HepG2 (cell line): Measurements from ENCODE around the gene MRPL38. TPM values are rescaled to one million over a fixed set of nuclear protein-coding genes. Genes with fewer than 3 reads are reported as not detected.
A peak's percentile ranks its signal among the peaks of the same experiment; 100 is the strongest.

ENCODE experiments used
- AKAP8 ChIP-seq: sonication (generic); formaldehyde crosslinking; IDR thresholded peaks from 2 replicates; pipeline ENCODE4 v1.5.1; 2020; ENCODE audit warnings: mild to moderate bottlenecking, missing genetic modification reagents
- GATAD2A ChIP-seq: IDR thresholded peaks from 2 replicates; pipeline ENCODE4 v1.6.1; 2016
- GLI4 ChIP-seq: sonication (generic); formaldehyde crosslinking; IDR thresholded peaks from 2 replicates; pipeline ENCODE4 v1.5.1; 2020; ENCODE audit warnings: missing genetic modification reagents, mild to moderate bottlenecking, moderate library complexity, borderline replicate concordance
- MBD4 ChIP-seq: IDR thresholded peaks from 2 replicates; pipeline ENCODE4 v1.6.1; 2012; ENCODE audit warnings: low read length, inconsistent platforms, borderline replicate concordance
- PPARG ChIP-seq: conservative IDR thresholded peaks from 2 replicates; pipeline ENCODE4 v1.6.1; 2016; ENCODE audit warnings: missing biosample characterization, missing genetic modification reagents
- PTBP1 ChIP-seq: fragments of 200-400 bp; formaldehyde crosslinking; IDR thresholded peaks from 2 replicates; pipeline ENCODE4 v1.6.1; 2018; ENCODE audit warnings: low read length, low read depth; ENCODE audit not compliant: poor library complexity, severe bottlenecking
- RAD51 ChIP-seq: fragments of 450-650 bp; IDR thresholded peaks from 2 replicates; pipeline ENCODE4 v1.6.1; 2016; ENCODE audit warnings: borderline replicate concordance
- TBX3 ChIP-seq: fragments of 450-650 bp; IDR thresholded peaks from 2 replicates; pipeline ENCODE4 v1.6.1; 2017; ENCODE audit warnings: antibody characterized with exemption, mild to moderate bottlenecking, inconsistent platforms, borderline replicate concordance
- TCF12 ChIP-seq, 2 experiments: fragments of 450-650 bp in 1 of 2; sonication (generic) in 1 of 2; formaldehyde crosslinking in 1 of 2; IDR thresholded peaks; 2 replicates each; pipeline versions ENCODE4 v1.6.1 to v1.8.0; 2017 to 2022; ENCODE audit warnings: antibody characterized with exemption in 1 of 2, mild to moderate bottlenecking in 1 of 2, missing genetic modification reagents in 1 of 2, moderate library complexity in 1 of 2
- TGIF2 ChIP-seq: IDR thresholded peaks from 2 replicates; pipeline ENCODE4 v1.6.1; 2016; ENCODE audit warnings: control low read depth, missing compliant biosample characterization
- ZNF207 ChIP-seq: fragments of 450-650 bp; IDR thresholded peaks from 2 replicates; pipeline ENCODE4 v1.6.1; 2016; ENCODE audit warnings: antibody characterized with exemption, borderline replicate concordance
- ZNF333 ChIP-seq: sonication (generic); formaldehyde crosslinking; IDR thresholded peaks from 2 replicates; pipeline ENCODE4 v1.4.0; 2020; ENCODE audit warnings: mild to moderate bottlenecking, missing genetic modification reagents, borderline replicate concordance
- ZNF432 ChIP-seq: sonication (generic); formaldehyde crosslinking; IDR thresholded peaks from 2 replicates; pipeline ENCODE4 v1.5.0; 2020; ENCODE audit warnings: missing genetic modification reagents, mild to moderate bottlenecking, borderline replicate concordance
- ZNF484 ChIP-seq: sonication (generic); formaldehyde crosslinking; IDR thresholded peaks from 2 replicates; pipeline ENCODE4 v1.5.1; 2020; ENCODE audit warnings: mild to moderate bottlenecking, low read depth, missing genetic modification reagents, borderline replicate concordance
- ZNF496 ChIP-seq: sonication (generic); formaldehyde crosslinking; IDR thresholded peaks from 2 replicates; pipeline ENCODE4 v1.8.1; 2023; ENCODE audit warnings: mild to moderate bottlenecking, moderate library complexity, missing genetic modification reagents; ENCODE audit not compliant: insufficient replicate concordance
- polyA plus RNA-seq, 8 experiments: library from polyadenylated mRNA; depleted of rRNA in 3 of 8; stranded (reverse) in 7 of 8; unstranded in 1 of 8; fragments of >200 nt; fragmentation: Illumina TruSeq in 4 of 8; extraction: Trizol in 4 of 8; gene quantifications; 2 replicates each; pipeline versions ENCODE4 v1.2.1 to v1.2.3, GENCODE V29; 2011 to 2016; ENCODE audit warnings: low read depth in 4 of 8, missing spikeins in 1 of 8, mixed read lengths in 1 of 8; ENCODE audit not compliant: insufficient read depth in 1 of 8
- total RNA-seq, 5 experiments: library from RNA; depleted of rRNA; stranded (reverse); fragments of >200 nt; fragmentation: Illumina TruSeq; extraction: Trizol; gene quantifications; 2 replicates each; pipeline ENCODE4 v1.2.3, GENCODE V29; 2016; ENCODE audit warnings: low read depth in 1 of 5
- TF ChIP-seq, protein P1 (sequence below): sonication (generic); formaldehyde crosslinking; IDR thresholded peaks from 2 replicates; pipeline ENCODE4 v1.5.1; 2020; ENCODE audit warnings: mild to moderate bottlenecking, missing genetic modification reagents, moderate library complexity
- TF ChIP-seq, protein P2 (sequence below): sonication (generic); formaldehyde crosslinking; IDR thresholded peaks from 2 replicates; pipeline ENCODE4 v1.4.0; 2020; ENCODE audit warnings: missing genetic modification reagents, mild to moderate bottlenecking, borderline replicate concordance
- TF ChIP-seq, protein P3 (sequence below): sonication (generic); formaldehyde crosslinking; IDR thresholded peaks from 2 replicates; pipeline ENCODE4 v1.5.1; 2020; ENCODE audit warnings: mild to moderate bottlenecking, moderate library complexity, missing genetic modification reagents
- TF ChIP-seq, protein P4 (sequence below): fragments of 450-650 bp; IDR thresholded peaks from 2 replicates; pipeline ENCODE4 v1.6.1; 2017; ENCODE audit warnings: mild to moderate bottlenecking
- TF ChIP-seq, protein P5 (sequence below): sonication (generic); formaldehyde crosslinking; IDR thresholded peaks from 2 replicates; pipeline ENCODE4 v1.8.0; 2022; ENCODE audit warnings: mild to moderate bottlenecking, missing genetic modification reagents, borderline replicate concordance

The MRPL38 gene
- total and polyA plus RNA-seq, 2 of the 13 experiments (the other 11 are each of a cell fraction or from before 2014, with no cell fraction given), result 83.7 to 125 TPM

DNA sequence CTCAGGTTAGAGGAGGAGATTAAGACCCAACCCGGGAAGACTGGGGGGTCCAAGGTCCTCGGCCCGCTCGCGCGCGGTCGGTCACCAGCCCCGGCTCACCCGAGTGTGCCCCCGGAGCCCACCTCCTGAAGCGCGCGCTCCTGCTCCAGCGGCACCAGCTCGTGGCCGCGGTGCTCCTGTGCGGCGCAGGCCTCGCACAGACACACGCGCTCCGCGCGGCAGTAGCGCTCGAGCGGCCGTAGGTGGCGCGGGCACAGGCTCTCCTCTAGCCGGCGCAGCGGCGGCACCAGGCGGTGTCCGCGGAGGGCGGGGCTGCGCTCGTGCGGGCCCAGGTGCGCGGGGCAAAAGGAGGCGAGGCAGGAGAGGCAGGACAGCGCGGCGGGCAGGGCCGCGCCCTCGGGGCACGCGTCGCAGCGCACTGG is 26.9 kb downstream of the MRPL38 start (continued):
- TF ChIP-seq GATAD2A (no peak), ZNF484 (0 out of 2 replicates have a peak, but pooled peaks have one; percentile 78), GLI4 (no peak; the same call in 1 of the 2 replicates), ZNF432 (CRISPR knock-in tag) (no peak), TBX3 (no peak), PTBP1 (peak; percentile 16), MBD4 (no peak), ZNF207 (no peak), AKAP8 (CRISPR knock-in tag) (peak; percentile 93; the same call in 1 of the 2 replicates), PPARG (no peak), TGIF2 (CRISPR knock-in tag) (peak; percentile 22; the same call in 1 of the 2 replicates), ZNF333 (CRISPR knock-in tag) (0 out of 2 replicates have a peak, but pooled peaks have one; percentile 11), TCF12 (IDR thresholded peaks at IDR 0.05) (no peak), TCF12 (CRISPR knock-in tag; IDR thresholded peaks at IDR 0.05) (no peak), ZNF496 (CRISPR knock-in tag) (no peak), RAD51 (no peak)
- TF ChIP-seq, protein P1, sequence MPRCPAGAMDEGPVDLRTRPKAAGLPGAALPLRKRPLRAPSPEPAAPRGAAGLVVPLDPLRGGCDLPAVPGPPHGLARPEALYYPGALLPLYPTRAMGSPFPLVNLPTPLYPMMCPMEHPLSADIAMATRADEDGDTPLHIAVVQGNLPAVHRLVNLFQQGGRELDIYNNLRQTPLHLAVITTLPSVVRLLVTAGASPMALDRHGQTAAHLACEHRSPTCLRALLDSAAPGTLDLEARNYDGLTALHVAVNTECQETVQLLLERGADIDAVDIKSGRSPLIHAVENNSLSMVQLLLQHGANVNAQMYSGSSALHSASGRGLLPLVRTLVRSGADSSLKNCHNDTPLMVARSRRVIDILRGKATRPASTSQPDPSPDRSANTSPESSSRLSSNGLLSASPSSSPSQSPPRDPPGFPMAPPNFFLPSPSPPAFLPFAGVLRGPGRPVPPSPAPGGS (CRISPR knock-in tag), result peak; percentile 90
- TF ChIP-seq, protein P2, sequence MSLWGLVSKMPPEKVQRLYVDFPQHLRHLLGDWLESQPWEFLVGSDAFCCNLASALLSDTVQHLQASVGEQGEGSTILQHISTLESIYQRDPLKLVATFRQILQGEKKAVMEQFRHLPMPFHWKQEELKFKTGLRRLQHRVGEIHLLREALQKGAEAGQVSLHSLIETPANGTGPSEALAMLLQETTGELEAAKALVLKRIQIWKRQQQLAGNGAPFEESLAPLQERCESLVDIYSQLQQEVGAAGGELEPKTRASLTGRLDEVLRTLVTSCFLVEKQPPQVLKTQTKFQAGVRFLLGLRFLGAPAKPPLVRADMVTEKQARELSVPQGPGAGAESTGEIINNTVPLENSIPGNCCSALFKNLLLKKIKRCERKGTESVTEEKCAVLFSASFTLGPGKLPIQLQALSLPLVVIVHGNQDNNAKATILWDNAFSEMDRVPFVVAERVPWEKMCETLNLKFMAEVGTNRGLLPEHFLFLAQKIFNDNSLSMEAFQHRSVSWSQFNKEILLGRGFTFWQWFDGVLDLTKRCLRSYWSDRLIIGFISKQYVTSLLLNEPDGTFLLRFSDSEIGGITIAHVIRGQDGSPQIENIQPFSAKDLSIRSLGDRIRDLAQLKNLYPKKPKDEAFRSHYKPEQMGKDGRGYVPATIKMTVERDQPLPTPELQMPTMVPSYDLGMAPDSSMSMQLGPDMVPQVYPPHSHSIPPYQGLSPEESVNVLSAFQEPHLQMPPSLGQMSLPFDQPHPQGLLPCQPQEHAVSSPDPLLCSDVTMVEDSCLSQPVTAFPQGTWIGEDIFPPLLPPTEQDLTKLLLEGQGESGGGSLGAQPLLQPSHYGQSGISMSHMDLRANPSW (CRISPR knock-in tag), result no peak
- TF ChIP-seq, protein P3, sequence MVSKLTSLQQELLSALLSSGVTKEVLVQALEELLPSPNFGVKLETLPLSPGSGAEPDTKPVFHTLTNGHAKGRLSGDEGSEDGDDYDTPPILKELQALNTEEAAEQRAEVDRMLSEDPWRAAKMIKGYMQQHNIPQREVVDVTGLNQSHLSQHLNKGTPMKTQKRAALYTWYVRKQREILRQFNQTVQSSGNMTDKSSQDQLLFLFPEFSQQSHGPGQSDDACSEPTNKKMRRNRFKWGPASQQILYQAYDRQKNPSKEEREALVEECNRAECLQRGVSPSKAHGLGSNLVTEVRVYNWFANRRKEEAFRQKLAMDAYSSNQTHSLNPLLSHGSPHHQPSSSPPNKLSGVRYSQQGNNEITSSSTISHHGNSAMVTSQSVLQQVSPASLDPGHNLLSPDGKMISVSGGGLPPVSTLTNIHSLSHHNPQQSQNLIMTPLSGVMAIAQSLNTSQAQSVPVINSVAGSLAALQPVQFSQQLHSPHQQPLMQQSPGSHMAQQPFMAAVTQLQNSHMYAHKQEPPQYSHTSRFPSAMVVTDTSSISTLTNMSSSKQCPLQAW, result no peak
- TF ChIP-seq, protein P4, sequence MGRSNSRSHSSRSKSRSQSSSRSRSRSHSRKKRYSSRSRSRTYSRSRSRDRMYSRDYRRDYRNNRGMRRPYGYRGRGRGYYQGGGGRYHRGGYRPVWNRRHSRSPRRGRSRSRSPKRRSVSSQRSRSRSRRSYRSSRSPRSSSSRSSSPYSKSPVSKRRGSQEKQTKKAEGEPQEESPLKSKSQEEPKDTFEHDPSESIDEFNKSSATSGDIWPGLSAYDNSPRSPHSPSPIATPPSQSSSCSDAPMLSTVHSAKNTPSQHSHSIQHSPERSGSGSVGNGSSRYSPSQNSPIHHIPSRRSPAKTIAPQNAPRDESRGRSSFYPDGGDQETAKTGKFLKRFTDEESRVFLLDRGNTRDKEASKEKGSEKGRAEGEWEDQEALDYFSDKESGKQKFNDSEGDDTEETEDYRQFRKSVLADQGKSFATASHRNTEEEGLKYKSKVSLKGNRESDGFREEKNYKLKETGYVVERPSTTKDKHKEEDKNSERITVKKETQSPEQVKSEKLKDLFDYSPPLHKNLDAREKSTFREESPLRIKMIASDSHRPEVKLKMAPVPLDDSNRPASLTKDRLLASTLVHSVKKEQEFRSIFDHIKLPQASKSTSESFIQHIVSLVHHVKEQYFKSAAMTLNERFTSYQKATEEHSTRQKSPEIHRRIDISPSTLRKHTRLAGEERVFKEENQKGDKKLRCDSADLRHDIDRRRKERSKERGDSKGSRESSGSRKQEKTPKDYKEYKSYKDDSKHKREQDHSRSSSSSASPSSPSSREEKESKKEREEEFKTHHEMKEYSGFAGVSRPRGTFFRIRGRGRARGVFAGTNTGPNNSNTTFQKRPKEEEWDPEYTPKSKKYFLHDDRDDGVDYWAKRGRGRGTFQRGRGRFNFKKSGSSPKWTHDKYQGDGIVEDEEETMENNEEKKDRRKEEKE, result no peak
- TF ChIP-seq, protein P5, sequence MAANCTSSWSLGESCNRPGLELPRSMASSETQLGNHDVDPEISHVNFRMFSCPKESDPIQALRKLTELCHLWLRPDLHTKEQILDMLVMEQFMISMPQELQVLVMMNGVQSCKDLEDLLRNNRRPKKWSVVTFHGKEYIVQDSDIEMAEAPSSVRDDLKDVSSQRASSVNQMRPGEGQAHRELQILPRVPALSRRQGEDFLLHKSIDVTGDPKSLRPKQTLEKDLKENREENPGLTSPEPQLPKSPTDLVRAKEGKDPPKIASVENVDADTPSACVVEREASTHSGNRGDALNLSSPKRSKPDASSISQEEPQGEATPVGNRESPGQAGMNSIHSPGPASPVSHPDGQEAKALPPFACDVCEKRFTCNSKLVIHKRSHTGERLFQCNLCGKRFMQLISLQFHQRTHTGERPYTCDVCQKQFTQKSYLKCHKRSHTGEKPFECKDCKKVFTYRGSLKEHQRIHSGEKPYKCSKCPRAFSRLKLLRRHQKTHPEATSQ, result peak; percentile 37; the same call in 1 of the 2 replicates
